HG02642 (cell line): ENCODE data around the gene RFPL1.

ENCODE experiments used
- ATAC-seq: cut with Tn5 transposase; IDR thresholded peaks from one replicate; pipeline ENCODE4 v1.9.1; 2021; ENCODE audit warnings: mild to moderate bottlenecking; ENCODE audit not compliant: unreplicated experiment, poor library complexity

RFPL1 gene

GRCh38 chr22:29435236-29436136 lies 2.9 kb upstream of the RFPL1 start:
- ATAC-seq = no peak

- no peak for ATAC-seq
Measured at GRCh38 chr22:29442976-29443375, 4.6 kb downstream of the RFPL1 start.

- ATAC-seq = no peak
Measured at GRCh38 chr22:29443452-29443851, 5.1 kb downstream of the RFPL1 start.

- no peak for ATAC-seq
Measured at GRCh38 chr22:29443861-29444792, 5.7 kb downstream of the RFPL1 start.

- no peak for ATAC-seq
Measured at GRCh38 chr22:29445508-29445907, 7.1 kb downstream of the RFPL1 start.

GRCh38 chr22:29447906-29448305 lies 9.5 kb downstream of the RFPL1 start:
- ATAC-seq = no peak

GRCh38 chr22:29449296-29449875 lies 11.0 kb downstream of the RFPL1 start:
- ATAC-seq = no peak

- no peak for ATAC-seq
Measured at GRCh38 chr22:29450222-29450621, 11.8 kb downstream of the RFPL1 start.

- no peak for ATAC-seq
Measured at GRCh38 chr22:29451863-29452262, 13.5 kb downstream of the RFPL1 start.

- no peak for ATAC-seq
Measured at GRCh38 chr22:29454276-29454675, 15.9 kb downstream of the RFPL1 start.

GRCh38 chr22:29456211-29456671 lies 17.9 kb downstream of the RFPL1 start:
- ATAC-seq = no peak

- ATAC-seq = no peak
Measured at GRCh38 chr22:29457730-29458129, 19.3 kb downstream of the RFPL1 start.

- ATAC-seq = no peak
Measured at GRCh38 chr22:29458551-29458950, 20.2 kb downstream of the RFPL1 start.

GRCh38 chr22:29459773-29460172 lies 21.4 kb downstream of the RFPL1 start:
- no peak for ATAC-seq

- no peak for ATAC-seq
Measured at GRCh38 chr22:29461263-29461662, 22.9 kb downstream of the RFPL1 start.

GRCh38 chr22:29463629-29464028 lies 25.2 kb downstream of the RFPL1 start:
- ATAC-seq = no peak

- no peak for ATAC-seq
Measured at GRCh38 chr22:29464581-29464980, 26.2 kb downstream of the RFPL1 start.

GRCh38 chr22:29469755-29470154 lies 31.4 kb downstream of the RFPL1 start:
- no peak for ATAC-seq

- ATAC-seq = peak; percentile 39
Measured at GRCh38 chr22:29470159-29470855, 31.9 kb downstream of the RFPL1 start.

GRCh38 chr22:29473001-29473400 lies 34.6 kb downstream of the RFPL1 start:
- ATAC-seq = no peak
